ENCODE measurements around the gene SLC31A1. TPM values are rescaled to one million over a fixed set of nuclear protein-coding genes. Genes with fewer than 3 reads are reported as not detected.

The SLC31A1 gene
- total and polyA plus RNA-seq, 2 of the 13 experiments (the other 11 are each of a cell fraction or from before 2014, with no cell fraction given) = 62.9 to 70.0 TPM

- no peak for TF ChIP-seq ZNF407 (CRISPR knock-in tag; IDR thresholded peaks at IDR 0.05; ENCODE audit: not compliant biosample characterization)
- TF ChIP-seq CENPT (CRISPR knock-in tag; IDR thresholded peaks at IDR 0.05; ENCODE audit: low read depth) = no peak
- TF ChIP-seq USF2 (IDR thresholded peaks at IDR 0.05; ENCODE audit: low read depth, low read length) = peak; percentile 15; the same call in 1 of the 2 replicates
- peak; percentile 57; the same call in 1 of the 2 replicates for TF ChIP-seq USF2 (CRISPR knock-in tag; IDR thresholded peaks at IDR 0.05; ENCODE audit: borderline replicate concordance)
- no peak for TF ChIP-seq SNAPC4 (CRISPR knock-in tag; IDR thresholded peaks at IDR 0.05)
- TF ChIP-seq FOXP1 (IDR thresholded peaks at IDR 0.05) = no peak
- peak; percentile 50; the same call in 1 of the 2 replicates for TF ChIP-seq FOXP1 (CRISPR knock-in tag; IDR thresholded peaks at IDR 0.05)
- no peak for TF ChIP-seq JUNB (CRISPR knock-in tag; IDR thresholded peaks at IDR 0.05; ENCODE audit: borderline replicate concordance)
- peak; percentile 67; the same call in 1 of the 2 replicates for TF ChIP-seq FOXA3 (CRISPR knock-in tag; IDR thresholded peaks at IDR 0.05)
- peak; percentile 56; the same call in 1 of the 2 replicates for TF ChIP-seq EHMT2 (IDR thresholded peaks at IDR 0.05; ENCODE audit: borderline replicate concordance, low read depth, low read length)
- peak; percentile 63 for TF ChIP-seq HDAC2 (CRISPR knock-in tag; IDR thresholded peaks at IDR 0.05)
- peak; percentile 48; the same call in 1 of the 2 replicates for TF ChIP-seq PPARG (CRISPR knock-in tag; conservative IDR thresholded peaks at IDR 0.05)
- no peak; the same call in 1 of the 2 replicates for TF ChIP-seq MEIS2 (CRISPR knock-in tag; IDR thresholded peaks at IDR 0.05)
These were observed 6.9 kb downstream of the SLC31A1 start (continued) for GRCh38 chr9:113228130-113228665.

Data from HepG2 (cell line).